ENCODE results near the gene TENM4. TPM values are rescaled to one million over a fixed set of nuclear protein-coding genes. Genes with fewer than 3 reads are reported as not detected.

The TENM4 gene
- total RNA-seq, 2 experiments from 2014 or later: not detected

GRCh38 chr11:79081471-79082031, 359.3 kb downstream of the TENM4 start:
- no peak for DNase-seq (ENCODE audit: low spot score)
- no peaks in the 10 kb centered on the region for H3K9me3 ChIP-seq (ENCODE audit: low read length)

GRCh38 chr11:79080551-79080950, 360.3 kb downstream of the TENM4 start:
- CTCF ChIA-PET (ENCODE audit: unreplicated experiment): no interaction called here
- no peaks in the 10 kb centered on the region for H3K36me3 ChIP-seq (ENCODE audit: insufficient read depth, low read length)
- H3K4me1 ChIP-seq (ENCODE audit: insufficient read depth, low read length, poor library complexity, severe bottlenecking): no peaks in the 10 kb centered on the region
- intact Hi-C loops (cut with micrococcal nuclease; ENCODE audit: unreplicated experiment): no loop called here
- POLR2A ChIA-PET: no interaction called here
- H3K4me3 ChIP-seq (ENCODE audit: low read depth, low read length, poor library complexity, severe bottlenecking): no peak overlapping the region
- no peak for DNase-seq (ENCODE audit: low spot score)
- no peaks in the 10 kb centered on the region for H3K9me2 ChIP-seq (ENCODE audit: insufficient read depth, low read length)
- H3K27ac ChIP-seq (ENCODE audit: low read depth, low read length, poor library complexity, severe bottlenecking): no peak overlapping the region
- H3K9me3 ChIP-seq (ENCODE audit: low read length): no peaks in the 10 kb centered on the region
- no peaks in the 10 kb centered on the region for H4K20me1 ChIP-seq (ENCODE audit: insufficient read depth, low read length)
- H2AFZ ChIP-seq (ENCODE audit: low read length): no peak overlapping the region
- no TSS peak for BruUV-seq (replicated peaks)
- H3K4me2 ChIP-seq (ENCODE audit: low read length): no peak overlapping the region
- TF ChIP-seq, protein P1, sequence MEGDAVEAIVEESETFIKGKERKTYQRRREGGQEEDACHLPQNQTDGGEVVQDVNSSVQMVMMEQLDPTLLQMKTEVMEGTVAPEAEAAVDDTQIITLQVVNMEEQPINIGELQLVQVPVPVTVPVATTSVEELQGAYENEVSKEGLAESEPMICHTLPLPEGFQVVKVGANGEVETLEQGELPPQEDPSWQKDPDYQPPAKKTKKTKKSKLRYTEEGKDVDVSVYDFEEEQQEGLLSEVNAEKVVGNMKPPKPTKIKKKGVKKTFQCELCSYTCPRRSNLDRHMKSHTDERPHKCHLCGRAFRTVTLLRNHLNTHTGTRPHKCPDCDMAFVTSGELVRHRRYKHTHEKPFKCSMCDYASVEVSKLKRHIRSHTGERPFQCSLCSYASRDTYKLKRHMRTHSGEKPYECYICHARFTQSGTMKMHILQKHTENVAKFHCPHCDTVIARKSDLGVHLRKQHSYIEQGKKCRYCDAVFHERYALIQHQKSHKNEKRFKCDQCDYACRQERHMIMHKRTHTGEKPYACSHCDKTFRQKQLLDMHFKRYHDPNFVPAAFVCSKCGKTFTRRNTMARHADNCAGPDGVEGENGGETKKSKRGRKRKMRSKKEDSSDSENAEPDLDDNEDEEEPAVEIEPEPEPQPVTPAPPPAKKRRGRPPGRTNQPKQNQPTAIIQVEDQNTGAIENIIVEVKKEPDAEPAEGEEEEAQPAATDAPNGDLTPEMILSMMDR (conservative IDR thresholded peaks at IDR 0.05; ENCODE audit: low read length): no peak
- H3K79me2 ChIP-seq (ENCODE audit: insufficient read depth, low read depth, low read length): no peaks in the 10 kb centered on the region

More at GRCh38 chr11:79081471-79082031, 359.3 kb downstream of the TENM4 start:
- Histone ChIP-seq H3K4me1 (ENCODE audit: insufficient read depth, low read length, poor library complexity, severe bottlenecking) (no peaks in the 10 kb centered on the region), H4K20me1 (ENCODE audit: insufficient read depth, low read length) (no peaks in the 10 kb centered on the region), H3K9me2 (ENCODE audit: insufficient read depth, low read length) (no peaks in the 10 kb centered on the region), H2AFZ (ENCODE audit: low read length) (no peak overlapping the region), H3K27ac (ENCODE audit: low read depth, low read length, poor library complexity, severe bottlenecking) (no peak overlapping the region), H3K4me3 (ENCODE audit: low read depth, low read length, poor library complexity, severe bottlenecking) (no peak overlapping the region), H3K4me2 (ENCODE audit: low read length) (no peak overlapping the region), H3K36me3 (ENCODE audit: insufficient read depth, low read length) (no peaks in the 10 kb centered on the region), H3K79me2 (ENCODE audit: insufficient read depth, low read depth, low read length) (no peaks in the 10 kb centered on the region)
- POLR2A ChIA-PET: no interaction called here
- intact Hi-C loops (cut with micrococcal nuclease; ENCODE audit: unreplicated experiment): no loop called here
- BruUV-seq (replicated peaks): no TSS peak
- no peak for TF ChIP-seq EZH2phosphoT487 (IDR thresholded peaks at IDR 0.05; ENCODE audit: borderline replicate concordance, low read depth, low read length)
- TF ChIP-seq, protein P1 (conservative IDR thresholded peaks at IDR 0.05; ENCODE audit: low read length): no peak
- CTCF ChIA-PET (ENCODE audit: unreplicated experiment): no interaction called here

DNA sequence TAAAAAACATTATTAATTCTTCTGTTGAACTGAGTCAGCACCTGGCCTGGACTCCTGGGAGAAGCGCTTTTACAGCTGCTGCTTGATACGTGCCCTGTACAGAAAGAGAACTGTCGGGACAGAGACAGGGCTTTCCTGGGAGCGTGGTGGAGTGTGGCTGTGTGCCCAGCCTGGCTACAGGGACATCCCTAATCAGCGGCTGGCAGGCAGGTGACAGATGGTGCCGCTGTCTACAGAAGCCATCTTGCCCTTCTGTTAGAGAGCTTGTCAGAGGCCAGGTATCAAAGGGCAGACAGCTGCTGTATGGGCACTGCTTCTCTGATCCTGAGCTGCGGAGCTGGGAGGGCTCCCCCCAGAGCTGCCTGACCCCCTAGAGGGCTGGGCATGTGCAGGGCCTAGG, 361.8 kb downstream of the TENM4 start:
- ChIA-PET POLR2A (no interaction called here), CTCF (ENCODE audit: unreplicated experiment) (no interaction called here)
- no peak for DNase-seq (ENCODE audit: low spot score)
- no peaks in the 10 kb centered on the region for H3K36me3 ChIP-seq (ENCODE audit: insufficient read depth, low read length)
- no peaks in the 10 kb centered on the region for H3K79me2 ChIP-seq (ENCODE audit: insufficient read depth, low read depth, low read length)
- no peaks in the 10 kb centered on the region for H3K9me2 ChIP-seq (ENCODE audit: insufficient read depth, low read length)
- intact Hi-C loops (cut with micrococcal nuclease; ENCODE audit: unreplicated experiment): loop anchor here (10.0 kb wide), 1 partner anchor 434 kb away; no protein-coding TSS in a partner anchor
- no peak for TF ChIP-seq EZH2phosphoT487 (IDR thresholded peaks at IDR 0.05; ENCODE audit: borderline replicate concordance, low read depth, low read length)
- TF ChIP-seq, protein P1 (conservative IDR thresholded peaks at IDR 0.05; ENCODE audit: low read length): no peak
- H3K27ac ChIP-seq (ENCODE audit: low read depth, low read length, poor library complexity, severe bottlenecking): no peak overlapping the region
- H3K9me3 ChIP-seq (ENCODE audit: low read length): no peaks in the 10 kb centered on the region
- no peaks in the 10 kb centered on the region for H3K4me1 ChIP-seq (ENCODE audit: insufficient read depth, low read length, poor library complexity, severe bottlenecking)
- H2AFZ ChIP-seq (ENCODE audit: low read length): no peak overlapping the region
- no peaks in the 10 kb centered on the region for H4K20me1 ChIP-seq (ENCODE audit: insufficient read depth, low read length)
- no peak overlapping the region for H3K4me2 ChIP-seq (ENCODE audit: low read length)
- no peak overlapping the region for H3K4me3 ChIP-seq (ENCODE audit: low read depth, low read length, poor library complexity, severe bottlenecking)
- no TSS peak for BruUV-seq (replicated peaks)
